T-cell (primary cell): ENCODE data around the gene NEURL2. TPM values are rescaled to one million over a fixed set of nuclear protein-coding genes. Genes with fewer than 3 reads are reported as not detected.

Experiments
- ATAC-seq, 4 experiments: fragments of 200-7000 bp in 3 of 4; fragments of 150-1000 bp in 1 of 4; cut with Tn5 transposase; replicated peaks in 1 of 4; 1 replicate in 3 of 4; 2 replicates in 1 of 4; pipeline ENCODE4 v1.10.0; 2021; ENCODE audit warnings: moderate library complexity in 3 of 4, mild to moderate bottlenecking in 2 of 4, moderate number of reproducible peaks in 1 of 4
- CTCF ChIA-PET, 2 donors: fragments of 300-600 bp; sonication (Branson Sonifier 250); formaldehyde crosslinking; loops; one replicate each; lab custom pipeline; 2022; ENCODE audit warnings: antibody characterized with exemption in 2 of 2; lab: Charles Lee
- POLR2A ChIA-PET, 2 donors: fragments of 300-600 bp; sonication (Branson Sonifier 250); formaldehyde crosslinking; loops; one replicate each; lab custom pipeline; 2022; ENCODE audit warnings: antibody characterized with exemption in 2 of 2; lab: Charles Lee
- DNase-seq, 35 experiments: peaks; one replicate each; pipeline versions ENCODE4 v3.0.0 to v3.0.0-alpha.2; 2013 to 2023
- H3K27ac ChIP-seq: one replicate; pipeline ENCODE4 v1.5.1; 2013; ENCODE audit warnings: low read length
- H3K27me3 ChIP-seq, 2 experiments: replicated peaks in 1 of 2; 1 replicate in 1 of 2; 2 replicates in 1 of 2; pipeline versions ENCODE4 v1.6.1 to v1.7.0; 2013; ENCODE audit warnings: low read length in 1 of 2, mixed read lengths in 1 of 2; ENCODE audit not compliant: control insufficient read depth in 2 of 2, insufficient read depth in 2 of 2; ENCODE audit errors: extremely low read depth in 1 of 2
- H3K36me3 ChIP-seq, 2 donors: 1 replicate in 1 of 2; 2 replicates in 1 of 2; pipeline versions ENCODE4 v1.6.1 to v1.7.0; 2013; ENCODE audit warnings: low read length in 1 of 2; ENCODE audit not compliant: control insufficient read depth in 2 of 2, insufficient read depth in 1 of 2; ENCODE audit errors: extremely low read depth in 1 of 2
- H3K4me1 ChIP-seq, 2 experiments: 1 replicate in 1 of 2; 2 replicates in 1 of 2; pipeline versions ENCODE4 v1.6.1 to v1.7.0; 2013; ENCODE audit warnings: low read length in 2 of 2, mixed read lengths in 1 of 2; ENCODE audit not compliant: insufficient read depth in 2 of 2, control insufficient read depth in 1 of 2; ENCODE audit errors: extremely low read depth in 1 of 2
- H3K4me3 ChIP-seq, 2 donors: 1 replicate in 1 of 2; 2 replicates in 1 of 2; pipeline versions ENCODE4 v1.5.1 to v1.7.0; 2013; ENCODE audit warnings: mild to moderate bottlenecking in 2 of 2, low read length in 1 of 2, moderate library complexity in 1 of 2; ENCODE audit not compliant: control insufficient read depth in 1 of 2; ENCODE audit errors: extremely low read depth in 1 of 2
- H3K9me3 ChIP-seq: 2 replicates; pipeline ENCODE4 v1.7.0; 2013
- H3K27ac Mint-ChIP-seq, 2 donors: one replicate each; pipeline ENCODE4 v1.8.0; 2020 to 2021; ENCODE audit warnings: mild to moderate bottlenecking in 2 of 2, mixed read lengths in 2 of 2
- H3K27me3 Mint-ChIP-seq, 2 donors: one replicate each; pipeline ENCODE4 v1.8.0; 2021 to 2022; ENCODE audit warnings: mixed read lengths in 2 of 2
- H3K36me3 Mint-ChIP-seq: one replicate; pipeline ENCODE4 v1.8.0; 2021; ENCODE audit warnings: mixed read lengths
- H3K4me1 Mint-ChIP-seq, 3 donors: one replicate each; pipeline ENCODE4 v1.8.0; 2020 to 2022; ENCODE audit warnings: mixed read lengths in 3 of 3, mild to moderate bottlenecking in 1 of 3
- H3K4me3 Mint-ChIP-seq, 3 donors: one replicate each; pipeline ENCODE4 v1.8.0; 2020 to 2022; ENCODE audit warnings: mild to moderate bottlenecking in 3 of 3, mixed read lengths in 3 of 3, moderate library complexity in 3 of 3
- H3K9me3 Mint-ChIP-seq, 3 donors: one replicate each; pipeline ENCODE4 v1.8.0; 2020 to 2022; ENCODE audit warnings: mixed read lengths in 3 of 3
- WGBS: methylation state at CpG from one replicate; pipeline ENCODE4 v1.1.5; 2013; ENCODE audit warnings: missing lambda C conversion rate; ENCODE audit not compliant: insufficient coverage; 5-methylcytosine and 5-hydroxymethylcytosine counted together
- total RNA-seq, 35 experiments: library from RNA in 6 of 35; stranded (reverse) in 6 of 35; fragments of 120-200 nt in 1 of 35; gene quantifications; one replicate each; pipeline versions ENCODE4 v1.2.1 to v1.2.4 and lab custom pipeline; 2013 to 2026

Gene NEURL2
- total RNA-seq, 5 donors from 2014 or later (not counting 1 experiment from before 2014, with no cell fraction given): 3.1 to 6.9 (median 6.1) TPM

GRCh38 chr20:45851501-45851900 is 39.5 kb downstream of the NEURL2 start:
- ChIA-PET POLR2A (no interaction called here), CTCF (interaction anchor here in 1 of 2 donors (0.7 kb wide), 1 partner anchor 557 kb away, joined by 3 read pairs; no protein-coding TSS in a partner anchor)
- Mint-ChIP-seq H3K9me3 (no peaks in the 10 kb centered on the region), H3K4me1 (peaks cover 26 to 32% (median 30%) of the 10 kb centered on the region in 3 donors), H3K36me3 (peaks cover 24% of the 10 kb centered on the region), H3K4me3 (no peak overlapping the region), H3K27ac (no peak overlapping the region), H3K27me3 (no peaks in the 10 kb centered on the region)
- ATAC-seq: no peak
- Histone ChIP-seq H3K4me1 (peaks cover 4 to 21% of the 10 kb centered on the region in 2 experiments), H3K36me3 (peaks cover 6 to 45% of the 10 kb centered on the region in 2 donors), H3K9me3 (no peaks in the 10 kb centered on the region), H3K27me3 (no peaks in the 10 kb centered on the region), H3K4me3 (no peak overlapping the region), H3K27ac (no peak overlapping the region)
- DNase-seq: no peak

GRCh38 chr20:45850926-45851325 is 40.1 kb downstream of the NEURL2 start:
- Histone ChIP-seq H3K9me3 (no peaks in the 10 kb centered on the region), H3K27ac (no peak overlapping the region), H3K4me3 (no peak overlapping the region), H3K27me3 (no peaks in the 10 kb centered on the region), H3K4me1 (peaks cover 0 to 15% of the 10 kb centered on the region in 2 experiments), H3K36me3 (peaks cover 6 to 51% of the 10 kb centered on the region in 2 donors)
- Mint-ChIP-seq H3K4me3 (no peak overlapping the region), H3K36me3 (peaks cover 29% of the 10 kb centered on the region), H3K9me3 (no peaks in the 10 kb centered on the region), H3K4me1 (peaks cover 20 to 27% (median 26%) of the 10 kb centered on the region in 3 donors), H3K27me3 (no peaks in the 10 kb centered on the region), H3K27ac (no peak overlapping the region)
- CTCF ChIA-PET: no interaction called here
- no peak for DNase-seq
- ATAC-seq: no peak
- no CpG with 5 or more reads among the region's 1 CpG for WGBS
- POLR2A ChIA-PET: no interaction called here

GRCh38 chr20:45850238-45850637 is 40.8 kb downstream of the NEURL2 start:
- Histone ChIP-seq H3K4me3 (no peak overlapping the region), H3K4me1 (peaks cover 0 to 9% of the 10 kb centered on the region in 2 experiments), H3K36me3 (peaks cover 9 to 57% of the 10 kb centered on the region in 2 donors), H3K9me3 (no peaks in the 10 kb centered on the region), H3K27ac (no peak overlapping the region), H3K27me3 (no peaks in the 10 kb centered on the region)
- no peaks in the 10 kb centered on the region for H3K27me3 Mint-ChIP-seq
- DNase-seq (no peak), ATAC-seq (no peak)
- 100% methylated on average over 1 of the region's 2 CpGs for WGBS
- peaks cover 33% of the 10 kb centered on the region for H3K36me3 Mint-ChIP-seq
- H3K4me1 Mint-ChIP-seq: peaks cover 15 to 21% (median 21%) of the 10 kb centered on the region in 3 donors
- ChIA-PET CTCF (no interaction called here), POLR2A (no interaction called here)
- no peak overlapping the region for H3K4me3 Mint-ChIP-seq
- no peaks in the 10 kb centered on the region for H3K9me3 Mint-ChIP-seq
- no peak overlapping the region for H3K27ac Mint-ChIP-seq

GRCh38 chr20:45848969-45849582 is 41.9 kb downstream of the NEURL2 start:
- ChIA-PET POLR2A (no interaction called here), CTCF (interaction anchor here in 1 of 2 donors (0.6 kb wide), 1 partner anchor 833 kb away, joined by 3 read pairs; no protein-coding TSS in a partner anchor)
- Mint-ChIP-seq H3K4me1 (peaks cover 6 to 11% (median 11%) of the 10 kb centered on the region in 3 donors), H3K9me3 (no peaks in the 10 kb centered on the region), H3K27me3 (no peaks in the 10 kb centered on the region), H3K27ac (no peak overlapping the region), H3K4me3 (no peak overlapping the region), H3K36me3 (peaks cover 40% of the 10 kb centered on the region)
- Histone ChIP-seq H3K27me3 (no peaks in the 10 kb centered on the region), H3K4me3 (no peak overlapping the region), H3K27ac (no peak overlapping the region), H3K9me3 (no peaks in the 10 kb centered on the region), H3K36me3 (peaks cover 13 to 60% of the 10 kb centered on the region in 2 donors), H3K4me1 (no peaks in the 10 kb centered on the region)
- no peak for DNase-seq
- no peak for ATAC-seq
- 100% methylated on average over 3 of the region's 8 CpGs for WGBS

GRCh38 chr20:45848421-45848820 is 42.6 kb downstream of the NEURL2 start:
- ChIA-PET POLR2A (no interaction called here), CTCF (no interaction called here)
- Mint-ChIP-seq H3K4me3 (no peak overlapping the region), H3K36me3 (peaks cover 42% of the 10 kb centered on the region), H3K9me3 (no peaks in the 10 kb centered on the region), H3K27ac (no peak overlapping the region), H3K27me3 (no peaks in the 10 kb centered on the region), H3K4me1 (peaks cover under 1 to 6% (median 5%) of the 10 kb centered on the region in 3 donors)
- no peak for ATAC-seq
- no peak overlapping the region for H3K27ac ChIP-seq
- no peaks in the 10 kb centered on the region for H3K27me3 ChIP-seq
- no peak for DNase-seq
- H3K4me3 ChIP-seq: no peak overlapping the region
- H3K36me3 ChIP-seq: peaks cover 19 to 61% of the 10 kb centered on the region in 2 donors
- H3K4me1 ChIP-seq: no peaks in the 10 kb centered on the region
- H3K9me3 ChIP-seq: no peaks in the 10 kb centered on the region
- 99% methylated on average over 8 of the region's 8 CpGs for WGBS

- H3K4me3 ChIP-seq: no peak overlapping the region
- Mint-ChIP-seq H3K4me3 (no peak overlapping the region), H3K36me3 (peaks cover 44% of the 10 kb centered on the region), H3K27me3 (no peaks in the 10 kb centered on the region), H3K27ac (no peak overlapping the region), H3K9me3 (no peaks in the 10 kb centered on the region), H3K4me1 (peaks cover 0 to 5% (median 2%) of the 10 kb centered on the region in 3 donors)
- CTCF ChIA-PET: interaction anchor here in 1 of 2 donors (0.7 kb wide), 1 partner anchor 750 kb away, joined by 3 read pairs; no protein-coding TSS in a partner anchor
- ATAC-seq: no peak
- DNase-seq: no peak
- peaks cover 16 to 67% of the 10 kb centered on the region in 2 donors for H3K36me3 ChIP-seq
- no peaks in the 10 kb centered on the region for H3K27me3 ChIP-seq
- POLR2A ChIA-PET: no interaction called here
- H3K27ac ChIP-seq: no peak overlapping the region
- no peaks in the 10 kb centered on the region for H3K4me1 ChIP-seq
- no peaks in the 10 kb centered on the region for H3K9me3 ChIP-seq
Measured at GRCh38 chr20:45845452-45845851, 45.6 kb downstream of the NEURL2 start.
